Esophagus muscularis mucosa (tissue), 4 donors: ENCODE results near the gene MYO10. TPM values are rescaled to one million over a fixed set of nuclear protein-coding genes. Genes with fewer than 3 reads are reported as not detected.

ENCODE experiments used
- DNase-seq: peaks from one replicate; pipeline ENCODE4 v3.0.0-alpha.2; 2017; ENCODE audit errors: extremely low spot score
- H3K27ac ChIP-seq, 4 donors: fragments of 200-600 bp; sonication (generic); replicated peaks in 1 of 4; 1 replicate in 3 of 4; 2 replicates in 1 of 4; pipeline ENCODE4 v1.5.1; 2016 to 2019; ENCODE audit warnings: mild to moderate bottlenecking in 1 of 4
- H3K27me3 ChIP-seq, 4 donors: fragments of 200-600 bp; sonication (generic); one replicate each; pipeline versions ENCODE4 v1.5.1 to v1.6.0; 2016 to 2019
- H3K36me3 ChIP-seq, 4 donors: fragments of 200-600 bp; sonication (generic); one replicate each; pipeline ENCODE4 v1.5.1; 2016 to 2019
- H3K4me1 ChIP-seq, 4 donors: fragments of 200-600 bp; sonication (generic); one replicate each; pipeline ENCODE4 v1.5.1; 2016 to 2019
- H3K4me3 ChIP-seq, 4 donors: fragments of 200-600 bp; sonication (generic); 1 replicate in 2 of 4; 2 replicates in 2 of 4; pipeline ENCODE4 v1.5.1; 2016 to 2019; ENCODE audit warnings: mild to moderate bottlenecking in 4 of 4, moderate library complexity in 1 of 4
- H3K9me3 ChIP-seq, 4 donors: fragments of 200-600 bp; sonication (generic); 1 replicate in 3 of 4; 2 replicates in 1 of 4; pipeline ENCODE4 v1.5.1; 2016 to 2019
- CTCF ChIP-seq, 3 experiments: fragments of 200-600 bp in 2 of 3; fragments of 450-650 bp in 1 of 3; sonication (generic) in 2 of 3; IDR thresholded peaks; one replicate each; pipeline ENCODE4 v1.5.1; 2017 to 2019; ENCODE audit warnings: antibody characterized with exemption in 3 of 3, mild to moderate bottlenecking in 2 of 3, moderate library complexity in 1 of 3
- EP300 ChIP-seq: sonication (generic); formaldehyde crosslinking; IDR thresholded peaks from one replicate; pipeline ENCODE4 v1.6.1; 2017; ENCODE audit warnings: antibody characterized with exemption
- POLR2A ChIP-seq: fragments of 450-650 bp; IDR thresholded peaks from one replicate; pipeline ENCODE4 v1.6.1; 2017; ENCODE audit warnings: antibody characterized with exemption, moderate library complexity, mild to moderate bottlenecking, low read depth
- POLR2AphosphoS5 ChIP-seq, 2 donors: sonication (generic); formaldehyde crosslinking; IDR thresholded peaks; one replicate each; pipeline ENCODE4 v1.6.1; 2017; ENCODE audit warnings: antibody characterized with exemption in 2 of 2
- WGBS: methylation state at CpG from one replicate; pipeline ENCODE4 v1.1.5; 2018; 5-methylcytosine and 5-hydroxymethylcytosine counted together
- intact Hi-C: fragments of 100-400 bp; cut with DNase I; formaldehyde crosslinking; loops from one replicate; pipeline ENCODE4 v1.15.1; 2023
- total RNA-seq, 4 donors: library from RNA; depleted of rRNA; stranded (reverse); fragments of >200 nt; gene quantifications; one replicate each; pipeline versions ENCODE4 v1.1.0 to v1.2.1, GENCODE V29; 2016

Gene MYO10
- total RNA-seq, 4 donors from 2014 or later: 7.1 to 9.3 (median 7.8) TPM

- no peak for DNase-seq
- Histone ChIP-seq H3K4me1 (no peaks in the 10 kb centered on the region), H3K27me3 (no peaks in the 10 kb centered on the region), H3K9me3 (no peaks in the 10 kb centered on the region), H3K36me3 (peaks cover 0 to 49% (median 25%) of the 10 kb centered on the region in 4 donors), H3K27ac (no peak overlapping the region), H3K4me3 (no peak overlapping the region)
- TF ChIP-seq CTCF (IDR thresholded peaks at IDR 0.05) (no peak), POLR2A (no peak), EP300 (no peak), POLR2AphosphoS5 (IDR thresholded peaks at IDR 0.05) (no peak)
- 86% methylated on average over 6 of the region's 13 CpGs for WGBS
- intact Hi-C loops: no loop called here
These were observed 254.2 kb downstream of the MYO10 start for GRCh38 chr5:16681876-16682275.

- intact Hi-C loops: no loop called here
- Histone ChIP-seq H3K4me1 (no peaks in the 10 kb centered on the region), H3K27me3 (no peaks in the 10 kb centered on the region), H3K36me3 (peaks cover 0 to 50% (median 27%) of the 10 kb centered on the region in 4 donors), H3K4me3 (no peak overlapping the region), H3K27ac (no peak overlapping the region), H3K9me3 (no peaks in the 10 kb centered on the region)
- no peak for DNase-seq
- TF ChIP-seq POLR2A (no peak), CTCF (IDR thresholded peaks at IDR 0.05) (no peak), POLR2AphosphoS5 (IDR thresholded peaks at IDR 0.05) (no peak)
- 83% methylated on average over 14 of the region's 14 CpGs for WGBS
These were observed 256.2 kb downstream of the MYO10 start for GRCh38 chr5:16679863-16680262.

GRCh38 chr5:16679190-16679589 is 256.9 kb downstream of the MYO10 start:
- H3K36me3 ChIP-seq: peaks cover 0 to 53% (median 27%) of the 10 kb centered on the region in 4 donors
- DNase-seq: no peak
- no peaks in the 10 kb centered on the region for H3K27me3 ChIP-seq
- H3K4me3 ChIP-seq: no peak overlapping the region
- H3K4me1 ChIP-seq: no peaks in the 10 kb centered on the region
- intact Hi-C loops: no loop called here
- no peak for TF ChIP-seq POLR2AphosphoS5 (IDR thresholded peaks at IDR 0.05)
- no peak for TF ChIP-seq CTCF (IDR thresholded peaks at IDR 0.05)
- no peak for TF ChIP-seq POLR2A
- TF ChIP-seq EP300: no peak
- H3K9me3 ChIP-seq: no peaks in the 10 kb centered on the region
- no peak overlapping the region for H3K27ac ChIP-seq
- WGBS: 91% methylated on average over 9 of the region's 9 CpGs

GRCh38 chr5:16675806-16676205 is 260.3 kb downstream of the MYO10 start:
- no peak overlapping the region for H3K27ac ChIP-seq
- TF ChIP-seq POLR2A: no peak
- no peak for TF ChIP-seq EP300
- TF ChIP-seq POLR2AphosphoS5 (IDR thresholded peaks at IDR 0.05): no peak
- no peak for TF ChIP-seq CTCF (IDR thresholded peaks at IDR 0.05)
- intact Hi-C loops: no loop called here
- H3K4me1 ChIP-seq: no peaks in the 10 kb centered on the region
- 85% methylated on average over 9 of the region's 9 CpGs for WGBS
- no peaks in the 10 kb centered on the region for H3K9me3 ChIP-seq
- H3K36me3 ChIP-seq: peaks cover 0 to 50% (median 17%) of the 10 kb centered on the region in 4 donors
- H3K27me3 ChIP-seq: no peaks in the 10 kb centered on the region
- H3K4me3 ChIP-seq: no peak overlapping the region
- no peak for DNase-seq

- Histone ChIP-seq H3K36me3 (peaks cover 0 to 47% (median 14%) of the 10 kb centered on the region in 4 donors), H3K27ac (no peak overlapping the region), H3K4me1 (peaks cover 0 to 5% (median 0%) of the 10 kb centered on the region in 4 donors), H3K27me3 (no peaks in the 10 kb centered on the region), H3K4me3 (no peak overlapping the region), H3K9me3 (no peaks in the 10 kb centered on the region)
- intact Hi-C loops: no loop called here
- no peak for TF ChIP-seq EP300
- no peak for TF ChIP-seq CTCF (IDR thresholded peaks at IDR 0.05)
- no peak for TF ChIP-seq POLR2A
- no peak for TF ChIP-seq POLR2AphosphoS5 (IDR thresholded peaks at IDR 0.05)
- 84% methylated on average over 5 of the region's 8 CpGs for WGBS
- DNase-seq: no peak
These were observed 261.3 kb downstream of the MYO10 start for GRCh38 chr5:16674750-16675149.
